MM.1S (cell line): ENCODE data around the gene CYP46A1.

ENCODE experiments used
- EZH2 ChIP-seq: fragments of 300-600 bp; sonication (generic); optimal IDR thresholded peaks from 2 replicates; pipeline ENCODE3; 2017; ENCODE audit warnings: low read depth, mild to moderate bottlenecking, antibody characterized with exemption, low read length, mixed read lengths
- EZH2phosphoT487 ChIP-seq: fragments of 300-600 bp; sonication (generic); IDR thresholded peaks from 2 replicates; pipeline ENCODE4 v1.6.1; 2018; ENCODE audit warnings: antibody characterized with exemption, low read length
- TF ChIP-seq, protein P1 (sequence below): fragments of 300-600 bp; sonication (generic); IDR thresholded peaks from 2 replicates; pipeline ENCODE4 v1.5.1; 2016; ENCODE audit warnings: antibody characterized with exemption, low read length, mixed read lengths

DNA sequence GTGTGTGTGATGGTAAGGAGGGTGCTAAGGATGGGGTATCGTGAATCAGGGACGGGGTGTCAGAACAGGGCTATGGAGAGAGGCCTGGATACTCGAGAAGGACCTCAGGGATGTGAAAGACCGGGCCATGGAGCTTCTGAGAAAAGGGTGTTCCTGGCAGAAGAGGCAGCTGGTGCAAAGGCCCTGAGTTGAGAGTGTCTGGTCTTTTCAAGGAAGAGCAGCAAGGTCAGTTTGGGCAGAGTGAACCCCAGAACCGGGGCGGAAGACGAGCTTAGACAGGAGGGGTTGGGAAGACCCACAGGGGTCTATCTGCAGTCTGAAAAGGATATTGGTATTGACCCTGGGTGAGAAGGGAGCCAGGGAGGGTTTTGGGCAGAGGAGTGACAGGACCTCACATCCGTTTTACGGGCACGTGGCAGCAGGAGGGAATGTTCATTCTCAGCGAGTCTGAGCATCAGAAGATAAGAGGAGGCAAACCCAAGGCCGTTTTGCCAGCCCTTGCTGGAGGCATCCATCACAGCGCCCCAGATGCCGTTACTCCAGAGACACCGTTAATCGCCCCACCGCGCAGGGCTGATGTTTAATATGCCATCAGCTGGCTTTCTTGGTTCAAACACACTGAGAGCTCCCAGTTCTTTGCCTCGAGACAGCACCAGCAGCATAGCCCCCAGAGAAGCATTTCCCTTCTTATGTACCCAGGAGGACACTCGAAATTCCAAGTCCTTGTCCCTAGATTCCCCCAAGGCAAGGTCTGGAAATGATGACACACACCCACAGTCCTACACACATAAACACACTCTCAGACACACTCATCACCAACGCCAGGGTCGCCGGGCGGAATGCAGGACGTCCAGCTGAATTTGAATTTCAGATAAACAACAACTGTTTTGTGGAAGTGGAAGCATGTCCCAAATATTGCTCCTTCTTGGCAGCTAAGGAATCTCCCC is 67.7 kb downstream of the CYP46A1 start:
- TF ChIP-seq, protein P1, sequence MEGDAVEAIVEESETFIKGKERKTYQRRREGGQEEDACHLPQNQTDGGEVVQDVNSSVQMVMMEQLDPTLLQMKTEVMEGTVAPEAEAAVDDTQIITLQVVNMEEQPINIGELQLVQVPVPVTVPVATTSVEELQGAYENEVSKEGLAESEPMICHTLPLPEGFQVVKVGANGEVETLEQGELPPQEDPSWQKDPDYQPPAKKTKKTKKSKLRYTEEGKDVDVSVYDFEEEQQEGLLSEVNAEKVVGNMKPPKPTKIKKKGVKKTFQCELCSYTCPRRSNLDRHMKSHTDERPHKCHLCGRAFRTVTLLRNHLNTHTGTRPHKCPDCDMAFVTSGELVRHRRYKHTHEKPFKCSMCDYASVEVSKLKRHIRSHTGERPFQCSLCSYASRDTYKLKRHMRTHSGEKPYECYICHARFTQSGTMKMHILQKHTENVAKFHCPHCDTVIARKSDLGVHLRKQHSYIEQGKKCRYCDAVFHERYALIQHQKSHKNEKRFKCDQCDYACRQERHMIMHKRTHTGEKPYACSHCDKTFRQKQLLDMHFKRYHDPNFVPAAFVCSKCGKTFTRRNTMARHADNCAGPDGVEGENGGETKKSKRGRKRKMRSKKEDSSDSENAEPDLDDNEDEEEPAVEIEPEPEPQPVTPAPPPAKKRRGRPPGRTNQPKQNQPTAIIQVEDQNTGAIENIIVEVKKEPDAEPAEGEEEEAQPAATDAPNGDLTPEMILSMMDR: no peak
- TF ChIP-seq EZH2: no peak
- no peak for TF ChIP-seq EZH2phosphoT487
